BE2C (cell line): Measurements from ENCODE around the gene SRSF1.

Experiments
- DNase-seq: peaks from one replicate; pipeline ENCODE4 v3.0.0-alpha.2; 2020
- H3K27me3 ChIP-seq: fragments of 250-450 bp; sonication (Bioruptor Pico); 2 replicates; pipeline ENCODE4 v1.5.1; 2020; ENCODE audit warnings: mild to moderate bottlenecking
- H3K36me3 ChIP-seq: fragments of 250-450 bp; sonication (Bioruptor Pico); 2 replicates; pipeline ENCODE4 v1.5.1; 2020; ENCODE audit warnings: mild to moderate bottlenecking
- H3K4me1 ChIP-seq: fragments of 250-450 bp; sonication (Bioruptor Pico); 2 replicates; pipeline ENCODE4 v1.5.1; 2020
- H3K4me3 ChIP-seq: 2 replicates; pipeline ENCODE4 v1.5.1; 2011; ENCODE audit warnings: low read depth, low read length
- H3K9me3 ChIP-seq: fragments of 250-450 bp; sonication (Bioruptor Pico); 2 replicates; pipeline ENCODE4 v1.5.1; 2020
- CTCF ChIP-seq: IDR thresholded peaks from 2 replicates; pipeline ENCODE4 v1.5.1; 2012; ENCODE audit warnings: mild to moderate bottlenecking, low read depth, low read length

SRSF1 gene

GRCh38 chr17:58005728-58006559 lies 1.1 kb downstream of the SRSF1 start:
- H3K4me3 ChIP-seq: peak overlapping the region; percentile 89
- H3K36me3 ChIP-seq: peaks cover 57% of the 10 kb centered on the region
- H3K9me3 ChIP-seq: no peaks in the 10 kb centered on the region
- H3K4me1 ChIP-seq: peaks cover 2% of the 10 kb centered on the region; the same call in 1 of the 2 replicates
- no peak for DNase-seq
- H3K27me3 ChIP-seq: no peaks in the 10 kb centered on the region
- no peak for TF ChIP-seq CTCF

GRCh38 chr17:58005031-58005727 lies 1.9 kb downstream of the SRSF1 start:
- no peak for DNase-seq
- H3K9me3 ChIP-seq: no peaks in the 10 kb centered on the region
- TF ChIP-seq CTCF: 0 out of 2 replicates have a peak, but pooled peaks have one; percentile 12
- peak overlapping the region; percentile 89 for H3K4me3 ChIP-seq
- H3K27me3 ChIP-seq: no peaks in the 10 kb centered on the region
- H3K4me1 ChIP-seq: peaks cover 2% of the 10 kb centered on the region; the same call in 1 of the 2 replicates
- H3K36me3 ChIP-seq: peaks cover 64% of the 10 kb centered on the region

- Histone ChIP-seq H3K27me3 (no peaks in the 10 kb centered on the region), H3K4me3 (peak overlapping the region; percentile 89), H3K9me3 (no peaks in the 10 kb centered on the region), H3K4me1 (peaks cover 2% of the 10 kb centered on the region; the same call in 1 of the 2 replicates), H3K36me3 (peaks cover 74% of the 10 kb centered on the region)
- TF ChIP-seq CTCF: no peak
- no peak for DNase-seq
Observed at GRCh38 chr17:58004060-58004459, 3.0 kb downstream of the SRSF1 start.

DNA sequence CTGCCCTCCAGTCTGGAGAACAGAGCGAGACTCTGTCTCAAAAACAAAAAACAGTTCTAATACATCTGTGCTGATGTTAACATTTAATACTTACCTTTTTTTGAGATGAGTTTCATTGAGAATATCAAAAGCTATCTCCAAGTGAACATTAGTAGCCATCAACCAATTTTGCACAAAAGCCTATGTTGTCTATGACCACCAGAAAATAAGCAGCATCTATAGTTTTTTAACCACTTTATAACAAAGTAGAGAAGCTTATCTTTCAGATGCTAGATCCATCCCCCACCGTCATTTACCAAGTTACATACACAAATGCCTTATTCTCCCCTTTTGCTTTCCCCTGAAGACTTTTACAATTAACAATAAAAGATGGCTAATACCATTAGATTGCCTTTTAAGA lies 4.1 kb downstream of the SRSF1 start:
- no peak for TF ChIP-seq CTCF
- DNase-seq: no peak
- H3K9me3 ChIP-seq: no peaks in the 10 kb centered on the region
- peaks cover 2% of the 10 kb centered on the region; the same call in 1 of the 2 replicates for H3K4me1 ChIP-seq
- no peak overlapping the region for H3K4me3 ChIP-seq
- peaks cover 85% of the 10 kb centered on the region for H3K36me3 ChIP-seq
- H3K27me3 ChIP-seq: no peaks in the 10 kb centered on the region

DNA sequence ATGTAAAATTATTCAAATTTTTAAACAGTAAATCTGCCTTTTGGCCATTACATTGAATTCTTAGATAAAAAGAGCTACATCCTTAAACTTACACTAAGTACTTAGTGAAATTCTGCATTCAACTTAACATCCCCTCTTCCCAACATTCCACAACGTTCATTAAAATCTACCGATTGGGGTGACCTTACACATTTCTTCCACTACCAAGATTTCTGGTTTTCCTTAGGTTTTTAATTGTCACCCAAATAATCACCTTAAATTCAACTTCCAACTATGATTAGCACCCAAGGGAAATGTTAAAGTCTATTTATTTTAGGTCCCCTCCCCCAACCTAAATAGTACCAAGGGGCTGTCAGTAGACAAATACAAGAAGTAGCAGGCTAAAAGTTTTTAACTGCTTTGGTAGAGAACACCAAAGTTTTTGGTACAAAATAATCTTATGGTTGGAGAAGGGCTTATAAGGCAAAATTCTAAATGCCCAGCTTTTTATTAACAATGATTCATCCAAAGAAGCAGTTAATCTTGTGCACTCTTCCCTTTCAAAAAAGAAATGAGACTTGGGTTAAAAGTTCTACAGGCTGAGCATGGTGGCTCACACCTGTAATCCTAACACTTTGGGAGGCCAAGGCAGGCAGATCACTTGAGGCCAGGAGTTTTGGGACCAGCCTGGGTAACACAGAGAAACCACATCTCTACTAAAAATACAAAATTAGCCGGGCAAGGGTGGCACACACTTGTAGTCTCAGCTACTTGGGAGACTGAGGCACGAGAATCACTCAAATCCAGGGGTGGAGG lies 4.7 kb downstream of the SRSF1 start:
- TF ChIP-seq CTCF: no peak
- Histone ChIP-seq H3K27me3 (no peaks in the 10 kb centered on the region), H3K36me3 (peaks cover 91% of the 10 kb centered on the region), H3K9me3 (no peaks in the 10 kb centered on the region), H3K4me1 (peaks cover 2% of the 10 kb centered on the region; the same call in 1 of the 2 replicates), H3K4me3 (no peak overlapping the region; the same call in 1 of the 2 replicates)
- DNase-seq: no peak
